Gastroesophageal sphincter (tissue), 4 donors: ENCODE measurements around the gene MYH14. TPM values are rescaled to one million over a fixed set of nuclear protein-coding genes. Genes with fewer than 3 reads are reported as not detected.

ENCODE experiments used
- ATAC-seq: fragments of 150-250 bp; one replicate; pipeline ENCODE4 v1.9.1; 2016; ENCODE audit warnings: mild to moderate bottlenecking, moderate library complexity
- H3K27ac ChIP-seq, 4 donors: fragments of 200-600 bp; sonication (generic) in 3 of 4; 1 replicate in 3 of 4; 2 replicates in 1 of 4; pipeline ENCODE4 v1.5.1; 2016 to 2019
- H3K27me3 ChIP-seq: fragments of 200-600 bp; sonication (generic); one replicate; pipeline ENCODE4 v1.5.1; 2019
- H3K36me3 ChIP-seq, 2 donors: fragments of 200-600 bp; sonication (generic); one replicate each; pipeline ENCODE4 v1.5.1; 2019; ENCODE audit warnings: control low read depth in 1 of 2
- H3K4me1 ChIP-seq, 3 donors: fragments of 200-600 bp; sonication (generic); 1 replicate in 2 of 3; 2 replicates in 1 of 3; pipeline ENCODE4 v1.5.1; 2016 to 2019; ENCODE audit warnings: control low read depth in 2 of 3
- H3K4me3 ChIP-seq, 2 donors: fragments of 200-600 bp; sonication (generic); one replicate each; pipeline ENCODE4 v1.5.1; 2019; ENCODE audit warnings: mild to moderate bottlenecking in 1 of 2, moderate library complexity in 1 of 2
- H3K9me3 ChIP-seq, 3 donors: fragments of 200-600 bp; sonication (generic); one replicate each; pipeline ENCODE4 v1.5.1; 2017 to 2019; ENCODE audit warnings: control low read depth in 2 of 3
- CTCF ChIP-seq, 4 experiments: fragments of 200-600 bp in 2 of 4; fragments of 450-650 bp in 2 of 4; sonication (generic) in 1 of 4; IDR thresholded peaks; one replicate each; pipeline ENCODE4 v1.5.1; 2017 to 2019; ENCODE audit warnings: antibody characterized with exemption in 4 of 4, mild to moderate bottlenecking in 2 of 4, moderate library complexity in 2 of 4
- EP300 ChIP-seq: sonication (generic); formaldehyde crosslinking; IDR thresholded peaks from one replicate; pipeline ENCODE4 v1.6.1; 2017; ENCODE audit warnings: antibody characterized with exemption, mild to moderate bottlenecking
- POLR2A ChIP-seq, 2 donors: fragments of 450-650 bp; IDR thresholded peaks; one replicate each; pipeline ENCODE4 v1.6.1; 2017; ENCODE audit warnings: antibody characterized with exemption in 2 of 2, mild to moderate bottlenecking in 2 of 2, moderate library complexity in 1 of 2
- POLR2AphosphoS5 ChIP-seq: sonication (generic); formaldehyde crosslinking; IDR thresholded peaks from one replicate; pipeline ENCODE4 v1.6.1; 2017; ENCODE audit warnings: antibody characterized with exemption
- WGBS, 2 donors: methylation state at CpG; one replicate each; pipeline ENCODE4 v1.1.5; 2018; ENCODE audit warnings: low coverage in 1 of 2; 5-methylcytosine and 5-hydroxymethylcytosine counted together
- total RNA-seq, 4 donors: library from RNA; depleted of rRNA; stranded (reverse); fragments of >200 nt; gene quantifications; one replicate each; pipeline ENCODE4 v1.1.0, GENCODE V29; 2016

Gene MYH14
- total RNA-seq, 4 donors from 2014 or later: 3.5 to 10.0 (median 6.1) TPM

- ATAC-seq: no peak
- peaks cover 0 to 11% (median 0%) of the 10 kb centered on the region in 3 donors for H3K9me3 ChIP-seq
- H3K4me1 ChIP-seq: no peaks in the 10 kb centered on the region
- H3K27me3 ChIP-seq: peaks cover 22% of the 10 kb centered on the region
- TF ChIP-seq EP300: no peak
- TF ChIP-seq POLR2A (IDR thresholded peaks at IDR 0.05): no peak
- no peak for TF ChIP-seq CTCF (IDR thresholded peaks at IDR 0.05)
- TF ChIP-seq POLR2AphosphoS5: no peak
- no peak overlapping the region for H3K27ac ChIP-seq
- no peak overlapping the region for H3K4me3 ChIP-seq
- H3K36me3 ChIP-seq: peaks cover 0 to 12% of the 10 kb centered on the region in 2 donors
- WGBS, 2 donors: 70% methylated on average over 2 of the region's 10 CpGs; no CpG with 5 or more reads in 1 of the 2 donors
These were observed 98.2 kb downstream of the MYH14 start for GRCh38 chr19:50301607-50301971.

- no peak for ATAC-seq
- H3K27ac ChIP-seq: no peak overlapping the region
- H3K36me3 ChIP-seq: peaks cover 0 to 19% of the 10 kb centered on the region in 2 donors
- H3K4me3 ChIP-seq: no peak overlapping the region
- H3K9me3 ChIP-seq: peaks cover 0 to 31% (median 0%) of the 10 kb centered on the region in 3 donors
- H3K4me1 ChIP-seq: no peaks in the 10 kb centered on the region
- TF ChIP-seq EP300 (no peak), CTCF (IDR thresholded peaks at IDR 0.05) (no peak), POLR2AphosphoS5 (no peak), POLR2A (IDR thresholded peaks at IDR 0.05) (no peak)
- peaks cover 22% of the 10 kb centered on the region for H3K27me3 ChIP-seq
These were observed 100.1 kb downstream of the MYH14 start for GRCh38 chr19:50303558-50303957.

- peaks cover 0 to 24% (median 0%) of the 10 kb centered on the region in 3 donors for H3K9me3 ChIP-seq
- peaks cover 0 to 9% of the 10 kb centered on the region in 2 donors for H3K36me3 ChIP-seq
- WGBS, 2 donors: 69 to 83% methylated on average over 1 to 7 of the region's 21 CpGs
- H3K27me3 ChIP-seq: peaks cover 70% of the 10 kb centered on the region
- TF ChIP-seq CTCF (IDR thresholded peaks at IDR 0.05): no peak
- TF ChIP-seq POLR2A (IDR thresholded peaks at IDR 0.05): no peak
- no peak for TF ChIP-seq POLR2AphosphoS5
- no peak for TF ChIP-seq EP300
- H3K4me3 ChIP-seq: no peak overlapping the region
- ATAC-seq: no peak
- no peaks in the 10 kb centered on the region for H3K4me1 ChIP-seq
- H3K27ac ChIP-seq: no peak overlapping the region
These were observed 105.6 kb downstream of the MYH14 start for GRCh38 chr19:50308991-50309390.

GRCh38 chr19:50309396-50310125, 106.1 kb downstream of the MYH14 start:
- WGBS, 2 donors: 39 to 44% methylated on average over 3 of the region's 16 CpGs
- H3K9me3 ChIP-seq: peaks cover 0 to 24% (median 0%) of the 10 kb centered on the region in 3 donors
- H3K4me3 ChIP-seq: no peak overlapping the region
- H3K4me1 ChIP-seq: no peaks in the 10 kb centered on the region
- peaks cover 0 to 9% of the 10 kb centered on the region in 2 donors for H3K36me3 ChIP-seq
- no peak for TF ChIP-seq POLR2A (IDR thresholded peaks at IDR 0.05)
- TF ChIP-seq EP300: no peak
- TF ChIP-seq POLR2AphosphoS5: no peak
- TF ChIP-seq CTCF (IDR thresholded peaks at IDR 0.05): no peak
- H3K27ac ChIP-seq: no peak overlapping the region
- H3K27me3 ChIP-seq: peaks cover 75% of the 10 kb centered on the region
- ATAC-seq: no peak
